ENCODE results near the gene GNAQ. TPM values are rescaled to one million over a fixed set of nuclear protein-coding genes. Genes with fewer than 3 reads are reported as not detected.

Gene GNAQ
- total RNA-seq, 1 experiment from 2014 or later: 55.5 TPM

GRCh38 chr9:77707383-77708063 is 324.1 kb downstream of the GNAQ start (continued):
- TF ChIP-seq MAX (CRISPR knock-in tag; IDR thresholded peaks at IDR 0.05) (no peak), JAZF1 (CRISPR knock-in tag; IDR thresholded peaks at IDR 0.05) (no peak), ZNF232 (CRISPR knock-in tag; IDR thresholded peaks at IDR 0.05) (no peak), IRF2 (CRISPR knock-in tag; IDR thresholded peaks at IDR 0.05; ENCODE audit: borderline replicate concordance, low read depth) (no peak)
- TF ChIP-seq, protein P1, sequence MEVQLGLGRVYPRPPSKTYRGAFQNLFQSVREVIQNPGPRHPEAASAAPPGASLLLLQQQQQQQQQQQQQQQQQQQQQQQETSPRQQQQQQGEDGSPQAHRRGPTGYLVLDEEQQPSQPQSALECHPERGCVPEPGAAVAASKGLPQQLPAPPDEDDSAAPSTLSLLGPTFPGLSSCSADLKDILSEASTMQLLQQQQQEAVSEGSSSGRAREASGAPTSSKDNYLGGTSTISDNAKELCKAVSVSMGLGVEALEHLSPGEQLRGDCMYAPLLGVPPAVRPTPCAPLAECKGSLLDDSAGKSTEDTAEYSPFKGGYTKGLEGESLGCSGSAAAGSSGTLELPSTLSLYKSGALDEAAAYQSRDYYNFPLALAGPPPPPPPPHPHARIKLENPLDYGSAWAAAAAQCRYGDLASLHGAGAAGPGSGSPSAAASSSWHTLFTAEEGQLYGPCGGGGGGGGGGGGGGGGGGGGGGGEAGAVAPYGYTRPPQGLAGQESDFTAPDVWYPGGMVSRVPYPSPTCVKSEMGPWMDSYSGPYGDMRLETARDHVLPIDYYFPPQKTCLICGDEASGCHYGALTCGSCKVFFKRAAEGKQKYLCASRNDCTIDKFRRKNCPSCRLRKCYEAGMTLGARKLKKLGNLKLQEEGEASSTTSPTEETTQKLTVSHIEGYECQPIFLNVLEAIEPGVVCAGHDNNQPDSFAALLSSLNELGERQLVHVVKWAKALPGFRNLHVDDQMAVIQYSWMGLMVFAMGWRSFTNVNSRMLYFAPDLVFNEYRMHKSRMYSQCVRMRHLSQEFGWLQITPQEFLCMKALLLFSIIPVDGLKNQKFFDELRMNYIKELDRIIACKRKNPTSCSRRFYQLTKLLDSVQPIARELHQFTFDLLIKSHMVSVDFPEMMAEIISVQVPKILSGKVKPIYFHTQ (CRISPR knock-in tag; IDR thresholded peaks at IDR 0.05): no peak

GRCh38 chr9:77705636-77706035 is 326.0 kb downstream of the GNAQ start:
- DNase-seq (ENCODE audit: low spot score) (no peak), ATAC-seq (no peak)
- POLR2A ChIA-PET: no interaction called here
- CTCF ChIA-PET: no interaction called here
- H3K9me3 Mint-ChIP-seq: peaks cover 48% of the 10 kb centered on the region
- no peak overlapping the region for H3K27ac Mint-ChIP-seq
- no peak for TF ChIP-seq NFATC4 (CRISPR knock-in tag; IDR thresholded peaks at IDR 0.05)
- TF ChIP-seq IRF2 (CRISPR knock-in tag; IDR thresholded peaks at IDR 0.05; ENCODE audit: borderline replicate concordance, low read depth): no peak
- TF ChIP-seq, protein P2, sequence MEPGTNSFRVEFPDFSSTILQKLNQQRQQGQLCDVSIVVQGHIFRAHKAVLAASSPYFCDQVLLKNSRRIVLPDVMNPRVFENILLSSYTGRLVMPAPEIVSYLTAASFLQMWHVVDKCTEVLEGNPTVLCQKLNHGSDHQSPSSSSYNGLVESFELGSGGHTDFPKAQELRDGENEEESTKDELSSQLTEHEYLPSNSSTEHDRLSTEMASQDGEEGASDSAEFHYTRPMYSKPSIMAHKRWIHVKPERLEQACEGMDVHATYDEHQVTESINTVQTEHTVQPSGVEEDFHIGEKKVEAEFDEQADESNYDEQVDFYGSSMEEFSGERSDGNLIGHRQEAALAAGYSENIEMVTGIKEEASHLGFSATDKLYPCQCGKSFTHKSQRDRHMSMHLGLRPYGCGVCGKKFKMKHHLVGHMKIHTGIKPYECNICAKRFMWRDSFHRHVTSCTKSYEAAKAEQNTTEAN (CRISPR knock-in tag; IDR thresholded peaks at IDR 0.05): no peak
- TF ChIP-seq MYBL2 (CRISPR knock-in tag; IDR thresholded peaks at IDR 0.05): no peak
- TF ChIP-seq MXD4 (CRISPR knock-in tag; IDR thresholded peaks at IDR 0.05; ENCODE audit: borderline replicate concordance): no peak
- TF ChIP-seq E2F1 (CRISPR knock-in tag; IDR thresholded peaks at IDR 0.05): no peak
- no peak for TF ChIP-seq ZNF317 (CRISPR knock-in tag; IDR thresholded peaks at IDR 0.05; ENCODE audit: borderline replicate concordance, low read depth)
- TF ChIP-seq, protein P3, sequence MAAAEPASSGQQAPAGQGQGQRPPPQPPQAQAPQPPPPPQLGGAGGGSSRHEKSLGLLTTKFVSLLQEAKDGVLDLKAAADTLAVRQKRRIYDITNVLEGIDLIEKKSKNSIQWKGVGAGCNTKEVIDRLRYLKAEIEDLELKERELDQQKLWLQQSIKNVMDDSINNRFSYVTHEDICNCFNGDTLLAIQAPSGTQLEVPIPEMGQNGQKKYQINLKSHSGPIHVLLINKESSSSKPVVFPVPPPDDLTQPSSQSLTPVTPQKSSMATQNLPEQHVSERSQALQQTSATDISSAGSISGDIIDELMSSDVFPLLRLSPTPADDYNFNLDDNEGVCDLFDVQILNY (CRISPR knock-in tag; IDR thresholded peaks at IDR 0.05): no peak
- TF ChIP-seq STAT6 (CRISPR knock-in tag; conservative IDR thresholded peaks at IDR 0.05; ENCODE audit: low read depth): no peak
- TF ChIP-seq, protein P4, sequence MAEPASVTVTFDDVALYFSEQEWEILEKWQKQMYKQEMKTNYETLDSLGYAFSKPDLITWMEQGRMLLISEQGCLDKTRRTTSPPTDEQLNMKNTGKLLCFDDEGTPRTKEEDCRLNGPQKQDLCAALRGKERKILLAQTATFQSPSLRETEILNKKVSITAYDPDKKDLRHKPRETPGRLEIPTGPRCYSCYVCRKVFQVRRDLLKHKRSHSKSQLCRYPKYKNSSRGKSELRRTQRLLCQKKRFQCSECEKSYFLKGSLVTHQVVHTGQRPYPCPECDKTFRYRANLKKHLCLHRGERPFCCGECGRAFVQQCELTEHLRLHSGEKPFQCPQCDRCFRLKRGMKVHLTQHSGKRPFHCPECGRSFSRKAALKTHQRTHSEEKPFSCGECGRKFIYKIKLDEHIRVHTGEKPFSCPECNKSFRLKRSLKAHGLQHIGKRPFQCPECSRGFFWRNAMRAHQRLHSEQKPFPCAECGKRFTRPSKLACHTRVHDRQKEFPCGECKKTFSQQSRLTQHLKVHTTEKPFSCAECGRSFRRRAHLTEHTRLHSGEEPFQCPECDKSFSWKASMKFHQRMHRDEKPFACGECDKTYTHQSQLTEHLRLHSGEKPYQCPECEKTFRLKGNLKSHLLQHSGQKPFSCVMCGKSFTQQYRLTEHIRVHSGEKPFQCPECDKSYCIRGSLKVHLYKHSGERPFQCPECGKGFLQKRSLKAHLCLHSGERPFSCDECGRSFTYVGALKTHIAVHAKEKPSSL (CRISPR knock-in tag; conservative IDR thresholded peaks at IDR 0.05): no peak
- no peak for TF ChIP-seq ARID4B (CRISPR knock-in tag; IDR thresholded peaks at IDR 0.05; ENCODE audit: borderline replicate concordance)
- no peak for TF ChIP-seq ZBTB21 (CRISPR knock-in tag; IDR thresholded peaks at IDR 0.05; ENCODE audit: borderline replicate concordance)
- no peak for TF ChIP-seq TP53 (CRISPR knock-in tag; IDR thresholded peaks at IDR 0.05)
- no peak for TF ChIP-seq SOX15 (CRISPR knock-in tag; IDR thresholded peaks at IDR 0.05)
- no peaks in the 10 kb centered on the region; the same call in 1 of the 2 replicates for H3K27me3 Mint-ChIP-seq (ENCODE audit: low read depth)
- H3K4me1 Mint-ChIP-seq: peaks cover 6% of the 10 kb centered on the region; the same call in 1 of the 2 replicates
- H3K36me3 Mint-ChIP-seq: peaks cover 42% of the 10 kb centered on the region
- H3K4me3 Mint-ChIP-seq: no peak overlapping the region

Data from WTC11 (cell line).